K562 (cell line): ENCODE data around the gene TBC1D20. TPM values are rescaled to one million over a fixed set of nuclear protein-coding genes. Genes with fewer than 3 reads are reported as not detected.
A peak's percentile ranks its signal among the peaks of the same experiment; 100 is the strongest.

Source experiments
- BACH1 ChIP-seq: fragments of 200-800 bp; sonication (Bioruptor generic); IDR thresholded peaks from 2 replicates; pipeline ENCODE4 v1.6.1; 2016; ENCODE audit warnings: missing genetic modification characterization, missing compliant biosample characterization
- BRF1 ChIP-seq: IDR thresholded peaks from 3 replicates; pipeline ENCODE4 v1.6.1; 2011; ENCODE audit warnings: borderline replicate concordance, mild to moderate bottlenecking; ENCODE audit not compliant: insufficient read length; ENCODE audit errors: extremely low read depth
- CSDE1 ChIP-seq, 2 experiments: fragments of 450-650 bp; IDR thresholded peaks; 2 replicates each; pipeline ENCODE4 v1.6.1; 2016; ENCODE audit warnings: mild to moderate bottlenecking in 1 of 2
- EGR1 ChIP-seq: fragments of 450-650 bp; conservative IDR thresholded peaks from 2 replicates; pipeline ENCODE4 v1.6.1; 2017; ENCODE audit warnings: mild to moderate bottlenecking
- EZH2 ChIP-seq: IDR thresholded peaks from 2 replicates; pipeline ENCODE4 v1.6.1; 2012; ENCODE audit warnings: low read depth, mild to moderate bottlenecking, inconsistent platforms, low read length, borderline replicate concordance
- KAT8 ChIP-seq: fragments of 450-650 bp; IDR thresholded peaks from 2 replicates; pipeline ENCODE4 v1.6.1; 2016; ENCODE audit warnings: low read depth, mild to moderate bottlenecking
- MECOM ChIP-seq: fragments of 250-450 bp; sonication (Bioruptor Pico); IDR thresholded peaks from 2 replicates; pipeline ENCODE4 v1.8.0; 2022; ENCODE audit warnings: inconsistent platforms
- PBX2 ChIP-seq, 2 experiments: IDR thresholded peaks in 1 of 2; conservative IDR thresholded peaks in 1 of 2; 2 replicates each; pipeline ENCODE4 v1.6.1; 2016; ENCODE audit warnings: low read depth in 2 of 2, mild to moderate bottlenecking in 1 of 2, missing compliant biosample characterization in 1 of 2, missing genetic modification characterization in 1 of 2, moderate library complexity in 1 of 2
- PHB ChIP-seq: fragments of 250-450 bp; sonication (Bioruptor Pico); IDR thresholded peaks from 2 replicates; pipeline ENCODE4 v1.5.0; 2021
- POLR2A ChIP-seq: fragments of 450-650 bp; conservative IDR thresholded peaks from 2 replicates; pipeline ENCODE4 v1.6.1; 2016
- SETDB1 ChIP-seq: IDR thresholded peaks from one replicate; pipeline ENCODE4 v1.6.1; 2012; ENCODE audit warnings: low read length, control low read depth, inconsistent platforms
- SREBF2 ChIP-seq: sonication (generic); formaldehyde crosslinking; IDR thresholded peaks from 2 replicates; pipeline ENCODE4 v1.4.0; 2020; ENCODE audit warnings: mild to moderate bottlenecking, missing genetic modification reagents
- SRSF9 ChIP-seq: fragments of 200-400 bp; formaldehyde crosslinking; IDR thresholded peaks from 2 replicates; pipeline ENCODE4 v1.6.1; 2017; ENCODE audit warnings: low read depth, low read length, borderline replicate concordance
- STAT5A ChIP-seq: IDR thresholded peaks from 2 replicates; pipeline ENCODE4 v1.6.1; 2012; ENCODE audit warnings: low read length, inconsistent platforms, borderline replicate concordance
- TEAD2 ChIP-seq: fragments of 450-650 bp; IDR thresholded peaks from 2 replicates; pipeline ENCODE4 v1.6.1; 2016; ENCODE audit warnings: missing genetic modification characterization, control low read depth, missing compliant biosample characterization
- TOE1 ChIP-seq, 2 experiments: fragments of 450-650 bp in 1 of 2; sonication (generic) in 1 of 2; formaldehyde crosslinking in 1 of 2; IDR thresholded peaks; 2 replicates each; pipeline versions ENCODE4 v1.7.1 to v1.8.0; 2016 to 2022; ENCODE audit warnings: borderline replicate concordance in 2 of 2, mild to moderate bottlenecking in 2 of 2, antibody characterized with exemption in 1 of 2, inconsistent platforms in 1 of 2, low read depth in 1 of 2, missing genetic modification reagents in 1 of 2, moderate library complexity in 1 of 2
- ZBTB7A ChIP-seq: IDR thresholded peaks from 2 replicates; pipeline ENCODE4 v1.6.1; 2011; ENCODE audit warnings: low read depth, mild to moderate bottlenecking, low read length, moderate library complexity, borderline replicate concordance; ENCODE audit not compliant: control insufficient read depth
- ZC3H4 ChIP-seq: sonication (generic); formaldehyde crosslinking; IDR thresholded peaks from 2 replicates; pipeline ENCODE4 v1.9.0; 2021; ENCODE audit warnings: missing genetic modification reagents, borderline replicate concordance
- ZFP1 ChIP-seq: fragments of 450-650 bp; formaldehyde crosslinking; IDR thresholded peaks from 2 replicates; pipeline ENCODE4 v1.4.0; 2020; ENCODE audit warnings: mild to moderate bottlenecking, mixed read lengths
- ZFPM2 ChIP-seq: fragments of 250-450 bp; sonication (Bioruptor Pico); IDR thresholded peaks from 2 replicates; pipeline ENCODE4 v1.5.1; 2022; ENCODE audit warnings: mild to moderate bottlenecking
- ZKSCAN8 ChIP-seq: fragments of 200-800 bp; sonication (Bioruptor generic); IDR thresholded peaks from 2 replicates; pipeline ENCODE4 v1.6.1; 2016; ENCODE audit warnings: missing genetic modification characterization, missing compliant biosample characterization
- ZNF134 ChIP-seq: fragments of 250-450 bp; sonication (Bioruptor Pico); conservative IDR thresholded peaks from 2 replicates; pipeline ENCODE4 v1.4.0; 2020
- ZNF23 ChIP-seq: fragments of 250-450 bp; sonication (Bioruptor Pico); IDR thresholded peaks from 2 replicates; pipeline ENCODE4 v1.4.0; 2020; ENCODE audit warnings: mild to moderate bottlenecking
- ZNF398 ChIP-seq: fragments of 250-450 bp; sonication (Bioruptor Pico); IDR thresholded peaks from 2 replicates; pipeline ENCODE4 v1.8.0; 2021; ENCODE audit warnings: moderate library complexity, mild to moderate bottlenecking, inconsistent platforms
- ZNF511 ChIP-seq: sonication (generic); formaldehyde crosslinking; IDR thresholded peaks from 2 replicates; pipeline ENCODE4 v1.8.0; 2022; ENCODE audit warnings: mild to moderate bottlenecking, missing genetic modification reagents
- ZNF707 ChIP-seq: fragments of 250-450 bp; sonication (Bioruptor Pico); conservative IDR thresholded peaks from 2 replicates; pipeline ENCODE4 v1.8.0; 2022; ENCODE audit warnings: inconsistent platforms, mild to moderate bottlenecking, moderate library complexity
- polyA plus RNA-seq, 8 experiments: library from polyadenylated mRNA; depleted of rRNA in 4 of 8; stranded (reverse) in 5 of 8; unstranded in 3 of 8; fragments of >200 nt; fragmentation: Nextera tagmentation in 2 of 8; fragmentation: Illumina TruSeq in 1 of 8; extraction: Ambion mirVana in 2 of 8; extraction: Trizol in 1 of 8; gene quantifications; 2 replicates each; pipeline versions ENCODE4 v1.2.1 to v1.2.3, GENCODE V29; 2011 to 2014; ENCODE audit warnings: inconsistent platforms in 1 of 8, missing spikeins in 1 of 8
- total RNA-seq, 7 experiments: library from RNA; depleted of rRNA in 6 of 7; stranded (reverse); fragments of >200 nt in 6 of 7; fragmentation: Illumina TruSeq in 2 of 7; extraction: Trizol in 2 of 7; gene quantifications; 2 replicates each; pipeline versions ENCODE4 v1.2.1 to v1.2.3, GENCODE V29; 2011 to 2021; ENCODE audit warnings: low replicate concordance in 1 of 7

The TBC1D20 gene
- total and polyA plus RNA-seq, 9 of the 15 experiments (the other 6 are each of a cell fraction or from before 2014, with no cell fraction given), result 7.0 to 25.3 (median 15.1) TPM

- TF ChIP-seq ZKSCAN8 (CRISPR knock-in tag), result no peak
- TF ChIP-seq SETDB1, result no peak
- no peak for TF ChIP-seq ZFP1 (CRISPR knock-in tag)
- 0 out of 2 replicates have a peak, but pooled peaks have one; percentile 19 for TF ChIP-seq ZNF511 (CRISPR knock-in tag)
- TF ChIP-seq ZNF707 (CRISPR knock-in tag), result no peak
- TF ChIP-seq PHB (CRISPR knock-in tag), result no peak
- TF ChIP-seq EGR1, result no peak
- no peak for TF ChIP-seq ZFPM2 (CRISPR knock-in tag)
- peak; percentile 97 for TF ChIP-seq MECOM
- no peak for TF ChIP-seq TEAD2 (tag)
- no peak for TF ChIP-seq PBX2 (CRISPR knock-in tag; IDR thresholded peaks at IDR 0.05; ENCODE audit: low read depth)
- TF ChIP-seq PBX2 (tag; conservative IDR thresholded peaks at IDR 0.05; ENCODE audit: low read depth), result peak; percentile 56; the same call in 1 of the 2 replicates
- TF ChIP-seq CSDE1 (IDR thresholded peaks at IDR 0.05), result no peak
- TF ChIP-seq ZNF134 (CRISPR knock-in tag), result no peak
- no peak for TF ChIP-seq TOE1 (IDR thresholded peaks at IDR 0.05; ENCODE audit: borderline replicate concordance)
- TF ChIP-seq TOE1 (CRISPR knock-in tag; IDR thresholded peaks at IDR 0.05; ENCODE audit: borderline replicate concordance, low read depth), result no peak
- TF ChIP-seq BRF1, result no peak
- no peak for TF ChIP-seq ZBTB7A
- TF ChIP-seq KAT8, result no peak
- TF ChIP-seq BACH1 (tag), result no peak
- TF ChIP-seq POLR2A, result no peak
- no peak for TF ChIP-seq ZNF398 (CRISPR knock-in tag)
- no peak for TF ChIP-seq ZNF23 (CRISPR knock-in tag)
- TF ChIP-seq STAT5A, result no peak
- no peak for TF ChIP-seq EZH2
- TF ChIP-seq SRSF9, result no peak
- no peak for TF ChIP-seq SREBF2 (CRISPR knock-in tag)
- TF ChIP-seq ZC3H4 (CRISPR knock-in tag), result no peak
These were observed 63.1 kb downstream of the TBC1D20 start (continued) for GRCh38 chr20:399182-399707.
